Type B pancreatic cell (in vitro differentiated cells): Measurements from ENCODE around the gene SMYD3. TPM values are rescaled to one million over a fixed set of nuclear protein-coding genes. Genes with fewer than 3 reads are reported as not detected.

ENCODE experiments used
- DNase-seq: peaks from one replicate; pipeline ENCODE4 v3.0.0; 2021; ENCODE audit warnings: mixed read lengths; ENCODE audit not compliant: unreplicated experiment; ENCODE audit errors: extremely low spot score
- H3K27ac Mint-ChIP-seq: 2 replicates; pipeline ENCODE4 v1.8.0; 2021; ENCODE audit warnings: mild to moderate bottlenecking, mixed read lengths
- H3K27me3 Mint-ChIP-seq: 2 replicates; pipeline ENCODE4 v1.8.0; 2021; ENCODE audit warnings: mixed read lengths
- H3K36me3 Mint-ChIP-seq: 2 replicates; pipeline ENCODE4 v1.8.0; 2021; ENCODE audit warnings: mixed read lengths
- H3K4me1 Mint-ChIP-seq: one replicate; pipeline ENCODE4 v1.8.0; 2021; ENCODE audit warnings: mixed read lengths; ENCODE audit not compliant: unreplicated experiment
- H3K4me3 Mint-ChIP-seq: 2 replicates; pipeline ENCODE4 v1.8.0; 2021; ENCODE audit warnings: mild to moderate bottlenecking, mixed read lengths
- H3K9me3 Mint-ChIP-seq: 2 replicates; pipeline ENCODE4 v1.8.0; 2021; ENCODE audit warnings: mixed read lengths
- total RNA-seq: library from RNA; stranded (reverse); gene quantifications from 2 replicates; pipeline ENCODE4 v1.2.1, GENCODE V29; 2021; ENCODE audit warnings: low replicate concordance
- TF ChIP-seq, protein P1 (sequence below): fragments of 200-600 bp; sonication (generic); conservative IDR thresholded peaks from 2 replicates; pipeline ENCODE4 v1.5.0; 2021; ENCODE audit warnings: antibody characterized with exemption, mild to moderate bottlenecking

The SMYD3 gene
- total RNA-seq, 1 donor from 2014 or later = 19.4 TPM

DNA sequence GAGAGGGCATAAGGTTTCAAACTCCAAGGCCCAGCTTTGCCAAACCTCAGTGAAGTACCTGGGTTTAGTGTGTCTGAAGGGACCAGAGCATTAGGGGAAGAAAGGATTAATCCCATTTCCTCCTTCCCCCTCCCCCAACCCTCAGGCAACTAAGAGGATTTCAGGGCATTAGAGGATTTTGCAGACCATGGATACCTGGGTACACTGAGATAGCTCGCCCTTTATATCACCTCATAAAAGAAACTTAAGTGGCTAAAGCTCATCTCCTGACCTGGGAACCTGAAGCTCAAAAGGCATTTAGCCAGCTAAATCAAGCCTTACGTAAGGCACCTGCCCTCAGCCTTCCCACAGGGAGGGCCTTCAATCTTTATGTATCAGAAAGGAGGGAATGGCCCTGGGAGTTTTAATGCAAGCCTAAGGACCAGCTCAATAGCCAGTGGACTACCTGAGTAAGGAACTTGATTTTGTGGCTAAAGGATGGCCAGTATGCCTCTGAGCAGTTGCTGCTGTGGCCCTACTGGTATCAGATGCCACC lies 26.4 kb upstream of the SMYD3 start:
- Mint-ChIP-seq H3K27ac (no peak overlapping the region), H3K4me1 (no peaks in the 10 kb centered on the region), H3K9me3 (no peaks in the 10 kb centered on the region), H3K4me3 (no peak overlapping the region), H3K27me3 (peaks cover 2% of the 10 kb centered on the region), H3K36me3 (peaks cover under 1% of the 10 kb centered on the region)
- TF ChIP-seq, protein P1, sequence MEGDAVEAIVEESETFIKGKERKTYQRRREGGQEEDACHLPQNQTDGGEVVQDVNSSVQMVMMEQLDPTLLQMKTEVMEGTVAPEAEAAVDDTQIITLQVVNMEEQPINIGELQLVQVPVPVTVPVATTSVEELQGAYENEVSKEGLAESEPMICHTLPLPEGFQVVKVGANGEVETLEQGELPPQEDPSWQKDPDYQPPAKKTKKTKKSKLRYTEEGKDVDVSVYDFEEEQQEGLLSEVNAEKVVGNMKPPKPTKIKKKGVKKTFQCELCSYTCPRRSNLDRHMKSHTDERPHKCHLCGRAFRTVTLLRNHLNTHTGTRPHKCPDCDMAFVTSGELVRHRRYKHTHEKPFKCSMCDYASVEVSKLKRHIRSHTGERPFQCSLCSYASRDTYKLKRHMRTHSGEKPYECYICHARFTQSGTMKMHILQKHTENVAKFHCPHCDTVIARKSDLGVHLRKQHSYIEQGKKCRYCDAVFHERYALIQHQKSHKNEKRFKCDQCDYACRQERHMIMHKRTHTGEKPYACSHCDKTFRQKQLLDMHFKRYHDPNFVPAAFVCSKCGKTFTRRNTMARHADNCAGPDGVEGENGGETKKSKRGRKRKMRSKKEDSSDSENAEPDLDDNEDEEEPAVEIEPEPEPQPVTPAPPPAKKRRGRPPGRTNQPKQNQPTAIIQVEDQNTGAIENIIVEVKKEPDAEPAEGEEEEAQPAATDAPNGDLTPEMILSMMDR = no peak
- DNase-seq = no peak

DNA sequence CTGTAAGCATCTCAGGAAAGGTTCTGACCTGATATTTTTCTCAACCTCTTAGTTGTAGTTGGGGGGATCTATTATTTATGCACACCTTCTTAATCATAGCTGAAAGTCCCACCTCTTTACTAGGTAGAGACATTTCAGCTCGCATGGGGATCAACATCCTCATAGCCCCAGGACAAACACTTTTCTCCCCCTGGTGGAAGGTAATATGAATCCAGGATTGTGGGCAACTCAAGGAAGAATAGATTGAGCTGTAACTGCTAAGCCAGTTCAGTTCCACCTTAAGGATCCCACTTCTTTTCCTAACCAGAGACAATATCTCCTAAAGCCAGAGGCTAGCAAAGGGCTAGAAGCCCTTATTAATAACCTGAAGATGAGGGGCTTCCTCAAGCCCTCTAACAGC lies 25.4 kb upstream of the SMYD3 start:
- Mint-ChIP-seq H3K27ac (no peak overlapping the region), H3K27me3 (peaks cover 5% of the 10 kb centered on the region), H3K36me3 (no peaks in the 10 kb centered on the region), H3K9me3 (no peaks in the 10 kb centered on the region), H3K4me1 (no peaks in the 10 kb centered on the region), H3K4me3 (no peak overlapping the region)
- no peak for DNase-seq
- TF ChIP-seq, protein P1 = no peak

- no peak for DNase-seq
- Mint-ChIP-seq H3K36me3 (no peaks in the 10 kb centered on the region), H3K4me3 (no peak overlapping the region), H3K27ac (no peak overlapping the region), H3K4me1 (no peaks in the 10 kb centered on the region), H3K9me3 (no peaks in the 10 kb centered on the region), H3K27me3 (peaks cover 5% of the 10 kb centered on the region)
- TF ChIP-seq, protein P1 = no peak
Observed at GRCh38 chr1:246530482-246530881, 23.4 kb upstream of the SMYD3 start.

GRCh38 chr1:246528933-246529731 lies 22.1 kb upstream of the SMYD3 start:
- Mint-ChIP-seq H3K36me3 (no peaks in the 10 kb centered on the region), H3K27me3 (peaks cover 5% of the 10 kb centered on the region), H3K9me3 (no peaks in the 10 kb centered on the region), H3K4me3 (no peak overlapping the region), H3K4me1 (no peaks in the 10 kb centered on the region), H3K27ac (no peak overlapping the region)
- TF ChIP-seq, protein P1 = no peak
- DNase-seq = no peak

- H3K4me1 Mint-ChIP-seq = no peaks in the 10 kb centered on the region
- no peak overlapping the region for H3K4me3 Mint-ChIP-seq
- H3K27me3 Mint-ChIP-seq = peaks cover 5% of the 10 kb centered on the region
- no peaks in the 10 kb centered on the region for H3K9me3 Mint-ChIP-seq
- TF ChIP-seq, protein P1 = no peak
- no peaks in the 10 kb centered on the region for H3K36me3 Mint-ChIP-seq
- no peak for DNase-seq
- H3K27ac Mint-ChIP-seq = no peak overlapping the region
Observed at GRCh38 chr1:246527402-246528088, 20.5 kb upstream of the SMYD3 start.
